Mucosa of rectum (tissue), 2 donors: ENCODE measurements around the gene PDZD2.
"Not testable (repeated sequence)": the region's sequence is repeated elsewhere in the genome, so short reads cannot be mapped to it uniquely, and the experiment has no call there.

Experiments used
- H3K27ac ChIP-seq, 2 donors: one replicate each; pipeline ENCODE4 v1.7.0; 2013; ENCODE audit warnings: inconsistent platforms in 2 of 2, low read depth in 2 of 2, low read length in 2 of 2
- H3K27me3 ChIP-seq, 2 donors: one replicate each; pipeline ENCODE4 v1.7.0; 2013; ENCODE audit warnings: low read length in 2 of 2; ENCODE audit not compliant: control insufficient read depth in 2 of 2, insufficient read depth in 2 of 2
- H3K36me3 ChIP-seq, 2 donors: one replicate each; pipeline ENCODE4 v1.7.0; 2013; ENCODE audit warnings: low read length in 2 of 2; ENCODE audit not compliant: control insufficient read depth in 2 of 2, insufficient read depth in 2 of 2
- H3K4me1 ChIP-seq, 2 donors: one replicate each; pipeline ENCODE4 v1.7.0; 2013; ENCODE audit warnings: low read length in 2 of 2, mild to moderate bottlenecking in 1 of 2; ENCODE audit not compliant: control insufficient read depth in 2 of 2, insufficient read depth in 2 of 2
- H3K4me3 ChIP-seq, 2 donors: one replicate each; pipeline ENCODE4 v1.7.0; 2013; ENCODE audit warnings: low read length in 2 of 2
- H3K9ac ChIP-seq, 2 donors: one replicate each; pipeline ENCODE4 v1.7.0; 2013; ENCODE audit warnings: low read length in 2 of 2, low read depth in 1 of 2, mild to moderate bottlenecking in 1 of 2
- H3K9me3 ChIP-seq, 2 donors: one replicate each; pipeline ENCODE4 v1.7.0; 2013; ENCODE audit warnings: low read length in 2 of 2; ENCODE audit not compliant: control insufficient read depth in 2 of 2
- donor health status: healthy.
- donor health status: Normal muscosa, but diverticular disease.

Gene PDZD2

DNA sequence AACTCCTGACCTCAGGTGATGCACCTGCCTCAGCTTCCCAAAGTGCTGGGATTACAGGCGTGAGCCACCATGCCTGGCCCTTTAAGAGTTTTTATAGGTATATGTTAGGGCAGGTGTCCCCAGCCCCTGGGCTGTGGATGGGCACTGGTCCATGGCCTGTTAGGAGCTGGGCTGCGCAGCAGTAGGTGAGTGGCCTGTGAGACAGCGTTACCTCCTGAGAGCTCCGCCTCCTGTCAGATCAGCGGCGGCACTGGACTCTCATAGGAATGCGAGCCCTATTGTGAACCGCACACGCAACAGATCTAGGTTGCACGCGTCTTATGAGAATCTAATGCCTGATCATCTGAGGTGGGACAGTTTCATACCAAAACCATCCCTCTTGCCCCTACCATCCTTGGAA is 361.8 kb downstream of the PDZD2 start:
- Histone ChIP-seq H3K4me1 (no peaks in the 10 kb centered on the region), H3K4me3 (no peak overlapping the region), H3K9me3 (no peaks in the 10 kb centered on the region), H3K27ac (no peak overlapping the region), H3K36me3 (no peaks in the 10 kb centered on the region), H3K27me3 (no peaks in the 10 kb centered on the region), H3K9ac (no peak overlapping the region)

DNA sequence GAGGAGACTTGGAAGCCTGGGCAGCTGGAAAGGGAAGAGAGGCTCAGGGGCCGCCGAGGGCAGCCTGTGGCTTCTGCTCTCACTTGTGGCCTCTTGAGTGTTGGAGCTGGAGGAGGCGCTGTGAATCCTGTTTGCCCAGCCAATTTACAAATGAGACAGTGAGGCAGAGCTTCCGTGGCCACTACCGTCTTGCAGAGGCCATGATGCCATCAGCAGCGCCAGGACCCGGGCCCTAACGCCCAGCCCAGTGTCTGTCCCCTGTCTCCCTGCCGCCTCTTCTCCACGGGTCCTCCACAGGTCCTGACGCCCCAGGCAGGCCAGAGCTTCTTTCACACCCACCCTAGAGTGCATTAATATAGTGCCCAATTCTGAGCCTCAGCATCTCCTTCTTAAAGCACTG is 362.4 kb downstream of the PDZD2 start:
- Histone ChIP-seq H3K4me1 (no peaks in the 10 kb centered on the region), H3K9ac (no peak overlapping the region), H3K4me3 (no peak overlapping the region), H3K9me3 (no peaks in the 10 kb centered on the region), H3K27me3 (no peaks in the 10 kb centered on the region), H3K36me3 (no peaks in the 10 kb centered on the region), H3K27ac (no peak overlapping the region)

- Histone ChIP-seq H3K27ac (no peak overlapping the region), H3K27me3 (no peaks in the 10 kb centered on the region), H3K9me3 (no peaks in the 10 kb centered on the region), H3K36me3 (no peaks in the 10 kb centered on the region), H3K4me1 (no peaks in the 10 kb centered on the region), H3K9ac (no peak overlapping the region), H3K4me3 (no peak overlapping the region)
Measured at GRCh38 chr5:32001707-32002106, 362.8 kb downstream of the PDZD2 start.

DNA sequence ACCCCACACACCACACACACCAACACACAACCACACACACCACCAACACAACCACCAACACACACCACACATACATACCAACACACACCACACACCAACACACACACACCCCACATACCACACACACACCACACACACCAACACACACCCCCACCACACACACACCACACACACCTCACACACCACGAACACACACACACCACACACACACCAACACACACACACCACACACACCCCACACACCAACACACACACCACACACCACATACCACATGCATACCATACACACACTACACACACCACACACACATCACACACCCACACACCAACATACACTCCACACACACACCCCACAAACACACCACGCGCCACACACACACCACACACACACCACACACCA is 363.8 kb downstream of the PDZD2 start:
- Histone ChIP-seq H3K4me1 (no peaks in the 10 kb centered on the region), H3K27ac (no peak overlapping the region), H3K27me3 (no peaks in the 10 kb centered on the region), H3K9ac (no peak overlapping the region), H3K4me3 (no peak overlapping the region), H3K9me3 (no peaks in the 10 kb centered on the region), H3K36me3 (no peaks in the 10 kb centered on the region)

- no peak overlapping the region for H3K4me3 ChIP-seq
- no peak overlapping the region for H3K27ac ChIP-seq
- H3K9ac ChIP-seq, result no peak overlapping the region
- H3K36me3 ChIP-seq, result no peaks in the 10 kb centered on the region
- no peaks in the 10 kb centered on the region for H3K4me1 ChIP-seq
- H3K27me3 ChIP-seq, result no peaks in the 10 kb centered on the region
- H3K9me3 ChIP-seq, result no peaks in the 10 kb centered on the region
Measured at GRCh38 chr5:32003981-32004380, 365.1 kb downstream of the PDZD2 start.

GRCh38 chr5:32004404-32004803 is 365.5 kb downstream of the PDZD2 start:
- Histone ChIP-seq H3K27me3 (no peaks in the 10 kb centered on the region), H3K4me3 (no peak overlapping the region), H3K9ac (no peak overlapping the region), H3K9me3 (no peaks in the 10 kb centered on the region), H3K4me1 (no peaks in the 10 kb centered on the region), H3K36me3 (no peaks in the 10 kb centered on the region), H3K27ac (no peak overlapping the region)

DNA sequence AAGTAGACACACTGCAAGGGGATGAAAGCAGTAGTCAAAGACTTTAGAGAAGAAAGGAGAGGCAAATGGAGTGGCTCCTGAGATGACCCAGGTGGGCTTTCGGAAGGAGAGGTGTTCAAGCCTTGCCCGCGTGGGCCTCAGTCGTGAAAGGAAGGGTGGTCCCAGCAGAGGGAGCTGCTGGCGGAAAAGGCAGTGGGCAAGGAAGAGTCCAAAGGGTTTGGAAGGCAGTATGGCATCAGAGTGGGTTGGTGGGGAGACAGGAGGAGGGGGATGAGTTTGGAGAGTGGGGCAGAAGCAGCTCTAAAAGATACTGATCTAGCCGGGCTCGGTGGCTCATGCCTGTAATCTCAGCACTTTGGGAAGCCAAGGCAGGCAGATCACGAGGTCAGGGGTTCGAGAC is 369.8 kb downstream of the PDZD2 start:
- no peaks in the 10 kb centered on the region for H3K9me3 ChIP-seq
- H3K36me3 ChIP-seq, result no peaks in the 10 kb centered on the region
- H3K4me3 ChIP-seq, result no peak overlapping the region
- no peaks in the 10 kb centered on the region for H3K27me3 ChIP-seq
- no peak overlapping the region for H3K27ac ChIP-seq
- no peaks in the 10 kb centered on the region for H3K4me1 ChIP-seq
- H3K9ac ChIP-seq, result no peak overlapping the region

GRCh38 chr5:32013658-32014057 is 374.7 kb downstream of the PDZD2 start:
- Histone ChIP-seq H3K9me3 (no peaks in the 10 kb centered on the region), H3K27ac (no peak overlapping the region), H3K9ac (no peak overlapping the region), H3K36me3 (no peaks in the 10 kb centered on the region), H3K4me3 (no peak overlapping the region), H3K27me3 (no peaks in the 10 kb centered on the region), H3K4me1 (no peaks in the 10 kb centered on the region)

- Histone ChIP-seq H3K36me3 (no peaks in the 10 kb centered on the region), H3K27ac (no peak overlapping the region), H3K9me3 (no peaks in the 10 kb centered on the region), H3K9ac (no peak overlapping the region), H3K27me3 (no peaks in the 10 kb centered on the region), H3K4me3 (no peak overlapping the region), H3K4me1 (no peaks in the 10 kb centered on the region)
Measured at GRCh38 chr5:32014096-32014745, 375.3 kb downstream of the PDZD2 start.

DNA sequence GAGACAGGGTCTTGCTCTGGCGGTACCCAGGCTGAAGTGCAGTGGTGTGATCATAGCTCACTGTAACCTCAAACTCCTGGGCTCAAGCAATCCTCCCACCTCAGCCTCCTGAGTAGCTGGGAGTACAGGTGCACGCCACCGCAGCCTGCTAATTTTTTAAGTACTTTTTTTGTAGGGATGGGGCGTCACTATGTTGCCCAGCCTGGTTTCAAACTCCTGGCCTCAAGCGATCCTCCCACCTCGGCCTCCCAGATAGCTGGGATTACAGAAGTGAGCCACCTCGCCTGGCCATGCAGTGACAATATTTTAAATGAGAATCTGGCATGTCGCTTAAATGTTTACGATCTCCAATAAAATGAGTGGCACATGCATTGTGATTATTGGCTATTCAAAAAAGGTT is 376.3 kb downstream of the PDZD2 start:
- not testable (repeated sequence) for H3K9me3 ChIP-seq, H3K36me3 ChIP-seq, H3K4me1 ChIP-seq, H3K9ac ChIP-seq, H3K27ac ChIP-seq, H3K4me3 ChIP-seq, H3K27me3 ChIP-seq
